A673 (cell line): ENCODE measurements around the gene ZNF672.

Experiments
- EZH2 ChIP-seq: fragments of 200-600 bp; sonication (generic); IDR thresholded peaks from 2 replicates; pipeline ENCODE4 v1.6.1; 2017; ENCODE audit warnings: borderline replicate concordance, low read depth, mild to moderate bottlenecking, mixed read lengths, antibody characterized with exemption, low read length; ENCODE audit not compliant: poor library complexity, severe bottlenecking
- TF ChIP-seq, protein P1 (sequence below): fragments of 300-800, 200-600 bp; sonication (generic); conservative IDR thresholded peaks from 2 replicates; pipeline ENCODE4 v1.5.1; 2017; ENCODE audit warnings: low read depth, mild to moderate bottlenecking, antibody characterized with exemption, low read length, moderate library complexity, mixed read lengths

DNA sequence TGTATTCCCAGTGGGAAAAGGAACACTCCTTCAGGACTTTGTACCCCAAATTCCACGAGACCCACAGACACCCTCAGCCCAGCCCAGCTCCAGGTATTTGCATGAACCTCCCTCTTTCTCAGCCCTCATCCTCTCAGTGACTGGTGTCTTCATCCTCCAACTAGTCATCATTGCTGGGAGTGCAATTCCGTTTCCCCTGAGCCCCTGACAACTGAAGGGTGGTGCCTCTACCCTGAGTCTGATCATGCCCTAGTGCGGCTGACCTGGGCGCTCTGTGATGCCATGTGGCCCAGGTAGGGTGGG is 24.6 kb downstream of the ZNF672 start:
- TF ChIP-seq, protein P1, sequence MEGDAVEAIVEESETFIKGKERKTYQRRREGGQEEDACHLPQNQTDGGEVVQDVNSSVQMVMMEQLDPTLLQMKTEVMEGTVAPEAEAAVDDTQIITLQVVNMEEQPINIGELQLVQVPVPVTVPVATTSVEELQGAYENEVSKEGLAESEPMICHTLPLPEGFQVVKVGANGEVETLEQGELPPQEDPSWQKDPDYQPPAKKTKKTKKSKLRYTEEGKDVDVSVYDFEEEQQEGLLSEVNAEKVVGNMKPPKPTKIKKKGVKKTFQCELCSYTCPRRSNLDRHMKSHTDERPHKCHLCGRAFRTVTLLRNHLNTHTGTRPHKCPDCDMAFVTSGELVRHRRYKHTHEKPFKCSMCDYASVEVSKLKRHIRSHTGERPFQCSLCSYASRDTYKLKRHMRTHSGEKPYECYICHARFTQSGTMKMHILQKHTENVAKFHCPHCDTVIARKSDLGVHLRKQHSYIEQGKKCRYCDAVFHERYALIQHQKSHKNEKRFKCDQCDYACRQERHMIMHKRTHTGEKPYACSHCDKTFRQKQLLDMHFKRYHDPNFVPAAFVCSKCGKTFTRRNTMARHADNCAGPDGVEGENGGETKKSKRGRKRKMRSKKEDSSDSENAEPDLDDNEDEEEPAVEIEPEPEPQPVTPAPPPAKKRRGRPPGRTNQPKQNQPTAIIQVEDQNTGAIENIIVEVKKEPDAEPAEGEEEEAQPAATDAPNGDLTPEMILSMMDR = no peak
- TF ChIP-seq EZH2 = no peak
